ENCODE data around the gene DUSP2.

GRCh38 chr2:96145848-96146152 is 560 bp upstream of the DUSP2 start:
- no peak for TF ChIP-seq CTCF (IDR thresholded peaks at IDR 0.05)
- no peak for TF ChIP-seq POLR2AphosphoS5 (IDR thresholded peaks at IDR 0.05)
- no peak for TF ChIP-seq POLR2A (IDR thresholded peaks at IDR 0.05)

All from sigmoid colon (tissue), 4 donors.